T-cell (primary cell): ENCODE data around the gene COA1. TPM values are rescaled to one million over a fixed set of nuclear protein-coding genes. Genes with fewer than 3 reads are reported as not detected.
A peak's percentile ranks its signal among the peaks of the same experiment; 100 is the strongest.
"Not testable (repeated sequence)": the region's sequence is repeated elsewhere in the genome, so short reads cannot be mapped to it uniquely, and the experiment has no call there.

Experiments used
- ATAC-seq, 4 experiments: fragments of 200-7000 bp in 3 of 4; fragments of 150-1000 bp in 1 of 4; cut with Tn5 transposase; replicated peaks in 1 of 4; 1 replicate in 3 of 4; 2 replicates in 1 of 4; pipeline ENCODE4 v1.10.0; 2021; ENCODE audit warnings: moderate library complexity in 3 of 4, mild to moderate bottlenecking in 2 of 4, moderate number of reproducible peaks in 1 of 4
- CTCF ChIA-PET, 2 donors: fragments of 300-600 bp; sonication (Branson Sonifier 250); formaldehyde crosslinking; loops; one replicate each; lab custom pipeline; 2022; ENCODE audit warnings: antibody characterized with exemption in 2 of 2; lab: Charles Lee
- POLR2A ChIA-PET, 2 donors: fragments of 300-600 bp; sonication (Branson Sonifier 250); formaldehyde crosslinking; loops; one replicate each; lab custom pipeline; 2022; ENCODE audit warnings: antibody characterized with exemption in 2 of 2; lab: Charles Lee
- DNase-seq, 35 experiments: peaks; one replicate each; pipeline versions ENCODE4 v3.0.0 to v3.0.0-alpha.2; 2013 to 2023
- H3K27ac ChIP-seq: one replicate; pipeline ENCODE4 v1.5.1; 2013; ENCODE audit warnings: low read length
- H3K27me3 ChIP-seq, 2 experiments: replicated peaks in 1 of 2; 1 replicate in 1 of 2; 2 replicates in 1 of 2; pipeline versions ENCODE4 v1.6.1 to v1.7.0; 2013; ENCODE audit warnings: low read length in 1 of 2, mixed read lengths in 1 of 2; ENCODE audit not compliant: control insufficient read depth in 2 of 2, insufficient read depth in 2 of 2; ENCODE audit errors: extremely low read depth in 1 of 2
- H3K36me3 ChIP-seq, 2 donors: 1 replicate in 1 of 2; 2 replicates in 1 of 2; pipeline versions ENCODE4 v1.6.1 to v1.7.0; 2013; ENCODE audit warnings: low read length in 1 of 2; ENCODE audit not compliant: control insufficient read depth in 2 of 2, insufficient read depth in 1 of 2; ENCODE audit errors: extremely low read depth in 1 of 2
- H3K4me1 ChIP-seq, 2 experiments: 1 replicate in 1 of 2; 2 replicates in 1 of 2; pipeline versions ENCODE4 v1.6.1 to v1.7.0; 2013; ENCODE audit warnings: low read length in 2 of 2, mixed read lengths in 1 of 2; ENCODE audit not compliant: insufficient read depth in 2 of 2, control insufficient read depth in 1 of 2; ENCODE audit errors: extremely low read depth in 1 of 2
- H3K4me3 ChIP-seq, 2 donors: 1 replicate in 1 of 2; 2 replicates in 1 of 2; pipeline versions ENCODE4 v1.5.1 to v1.7.0; 2013; ENCODE audit warnings: mild to moderate bottlenecking in 2 of 2, low read length in 1 of 2, moderate library complexity in 1 of 2; ENCODE audit not compliant: control insufficient read depth in 1 of 2; ENCODE audit errors: extremely low read depth in 1 of 2
- H3K9me3 ChIP-seq: 2 replicates; pipeline ENCODE4 v1.7.0; 2013
- H3K27ac Mint-ChIP-seq, 2 donors: one replicate each; pipeline ENCODE4 v1.8.0; 2020 to 2021; ENCODE audit warnings: mild to moderate bottlenecking in 2 of 2, mixed read lengths in 2 of 2
- H3K27me3 Mint-ChIP-seq, 2 donors: one replicate each; pipeline ENCODE4 v1.8.0; 2021 to 2022; ENCODE audit warnings: mixed read lengths in 2 of 2
- H3K36me3 Mint-ChIP-seq: one replicate; pipeline ENCODE4 v1.8.0; 2021; ENCODE audit warnings: mixed read lengths
- H3K4me1 Mint-ChIP-seq, 3 donors: one replicate each; pipeline ENCODE4 v1.8.0; 2020 to 2022; ENCODE audit warnings: mixed read lengths in 3 of 3, mild to moderate bottlenecking in 1 of 3
- H3K4me3 Mint-ChIP-seq, 3 donors: one replicate each; pipeline ENCODE4 v1.8.0; 2020 to 2022; ENCODE audit warnings: mild to moderate bottlenecking in 3 of 3, mixed read lengths in 3 of 3, moderate library complexity in 3 of 3
- H3K9me3 Mint-ChIP-seq, 3 donors: one replicate each; pipeline ENCODE4 v1.8.0; 2020 to 2022; ENCODE audit warnings: mixed read lengths in 3 of 3
- WGBS: methylation state at CpG from one replicate; pipeline ENCODE4 v1.1.5; 2013; ENCODE audit warnings: missing lambda C conversion rate; ENCODE audit not compliant: insufficient coverage; 5-methylcytosine and 5-hydroxymethylcytosine counted together
- total RNA-seq, 35 experiments: library from RNA in 6 of 35; stranded (reverse) in 6 of 35; fragments of 120-200 nt in 1 of 35; gene quantifications; one replicate each; pipeline versions ENCODE4 v1.2.1 to v1.2.4 and lab custom pipeline; 2013 to 2026

Gene COA1
- total RNA-seq, 5 donors from 2014 or later (not counting 1 experiment from before 2014, with no cell fraction given) = 49.6 to 92.1 (median 67.8) TPM

- 86% methylated on average over 4 of the region's 18 CpGs for WGBS
- H3K9me3 ChIP-seq, H3K36me3 ChIP-seq, ATAC-seq, H3K4me3 ChIP-seq, H3K27me3 Mint-ChIP-seq, H3K27me3 ChIP-seq, H3K4me1 ChIP-seq, POLR2A ChIA-PET, H3K27ac ChIP-seq, H3K27ac Mint-ChIP-seq, H3K4me1 Mint-ChIP-seq, H3K9me3 Mint-ChIP-seq, DNase-seq, H3K36me3 Mint-ChIP-seq: not testable (repeated sequence)
- H3K4me3 Mint-ChIP-seq = peak overlapping the region in 1 of 3 donors; percentile 15
- CTCF ChIA-PET = interaction anchor here (0.6 to 1.6 kb wide), 3 partner anchors 34 to 152 kb away, joined by 3 to 7 read pairs (median 4); partner anchors contain the start of gene STK17A (in 1 of the 2)
These were observed 5.4 kb upstream of the COA1 start for GRCh38 chr7:43734575-43735332.

GRCh38 chr7:43731494-43731893 lies 2.2 kb upstream of the COA1 start:
- H3K27me3 Mint-ChIP-seq, H3K4me3 Mint-ChIP-seq, DNase-seq, H3K27ac Mint-ChIP-seq, ATAC-seq, H3K9me3 Mint-ChIP-seq, H3K27me3 ChIP-seq, H3K9me3 ChIP-seq, H3K36me3 Mint-ChIP-seq, H3K4me3 ChIP-seq, H3K36me3 ChIP-seq, H3K27ac ChIP-seq: not testable (repeated sequence)
- POLR2A ChIA-PET = interaction anchor here in 1 of 2 donors (2.6 kb wide), 1 partner anchor 149 kb away, joined by 21 read pairs; the partner anchor contains the start of gene STK17A
- no CpG with 5 or more reads among the region's 3 CpGs for WGBS
- H3K4me1 Mint-ChIP-seq = peaks cover 22 to 33% (median 25%) of the 10 kb centered on the region in 3 donors
- peaks cover 5 to 13% of the 10 kb centered on the region in 2 experiments for H3K4me1 ChIP-seq
- CTCF ChIA-PET = interaction anchor here in 1 of 2 donors (0.5 kb wide), 1 partner anchor 109 kb away, joined by 7 read pairs; no protein-coding TSS in a partner anchor

GRCh38 chr7:43729924-43730248 lies 563 bp upstream of the COA1 start:
- Mint-ChIP-seq H3K4me3 (peak overlapping the region; percentile 90 to 93 (median 91)), H3K4me1 (peaks cover 32 to 42% (median 32%) of the 10 kb centered on the region in 3 donors), H3K27me3 (peaks cover 0 to 2% of the 10 kb centered on the region in 2 donors), H3K9me3 (no peaks in the 10 kb centered on the region), H3K27ac (peak overlapping the region; percentile 86 to 90), H3K36me3 (no peaks in the 10 kb centered on the region)
- ChIA-PET CTCF (interaction anchor here (0.6 to 3.3 kb wide), 13 partner anchors 9 to 796 kb away, joined by 3 to 25 read pairs (median 5); partner anchors contain the start of gene STK17A (in 2 of the 2)), POLR2A (interaction anchor here (0.6 to 2.6 kb wide), 7 partner anchors 11 to 214 kb away, joined by 3 to 21 read pairs (median 3); partner anchors contain the start of gene STK17A (in 1 of the 2))
- Histone ChIP-seq H3K36me3 (no peaks in the 10 kb centered on the region), H3K27ac (peak overlapping the region; percentile 58), H3K9me3 (no peaks in the 10 kb centered on the region), H3K4me3 (peak overlapping the region; percentile 91 to 96), H3K4me1 (peaks cover 5 to 13% of the 10 kb centered on the region in 2 experiments), H3K27me3 (no peaks in the 10 kb centered on the region)
- ATAC-seq (no peak), DNase-seq (no peak)
- WGBS = no CpG with 5 or more reads among the region's 4 CpGs

- Mint-ChIP-seq H3K27me3 (no peaks in the 10 kb centered on the region), H3K27ac (no peak overlapping the region), H3K9me3 (no peaks in the 10 kb centered on the region), H3K36me3 (peaks cover 8% of the 10 kb centered on the region), H3K4me1 (peaks cover 46 to 55% (median 48%) of the 10 kb centered on the region in 3 donors), H3K4me3 (peak overlapping the region; percentile 60 to 93 (median 90))
- peaks cover 5 to 13% of the 10 kb centered on the region in 2 experiments for H3K4me1 ChIP-seq
- no peaks in the 10 kb centered on the region for H3K27me3 ChIP-seq
- H3K4me3 ChIP-seq = no peak overlapping the region
- no peaks in the 10 kb centered on the region for H3K9me3 ChIP-seq
- no peaks in the 10 kb centered on the region for H3K36me3 ChIP-seq
- no CpG with 5 or more reads among the region's 1 CpG for WGBS
- CTCF ChIA-PET = no interaction called here
- DNase-seq = no peak
- POLR2A ChIA-PET = interaction anchor here in 1 of 2 donors (0.7 kb wide), 1 partner anchor 35 kb away, joined by 3 read pairs; no protein-coding TSS in a partner anchor
- no peak for ATAC-seq
- no peak overlapping the region for H3K27ac ChIP-seq
These were observed 1.8 kb downstream of the COA1 start for GRCh38 chr7:43727494-43727893.

GRCh38 chr7:43727003-43727402 lies 2.3 kb downstream of the COA1 start:
- POLR2A ChIA-PET = interaction anchor here in 1 of 2 donors (0.7 kb wide), 1 partner anchor 35 kb away, joined by 3 read pairs; no protein-coding TSS in a partner anchor
- H3K27ac Mint-ChIP-seq = no peak overlapping the region
- WGBS = no CpG with 5 or more reads among the region's 5 CpGs

GRCh38 chr7:43726466-43726865 lies 2.9 kb downstream of the COA1 start:
- no peak overlapping the region for H3K27ac ChIP-seq
- POLR2A ChIA-PET = no interaction called here
- peaks cover 5 to 13% of the 10 kb centered on the region in 2 experiments for H3K4me1 ChIP-seq
- ATAC-seq = no peak
- H3K4me3 Mint-ChIP-seq = peak overlapping the region in 2 of 3 donors; percentile 90 to 93
- H3K36me3 ChIP-seq = no peaks in the 10 kb centered on the region
- H3K27me3 ChIP-seq = no peaks in the 10 kb centered on the region
- peaks cover 8% of the 10 kb centered on the region for H3K36me3 Mint-ChIP-seq
- no peaks in the 10 kb centered on the region for H3K9me3 ChIP-seq
- no peak overlapping the region for H3K27ac Mint-ChIP-seq
- H3K4me3 ChIP-seq = no peak overlapping the region
- H3K27me3 Mint-ChIP-seq = no peaks in the 10 kb centered on the region
- H3K9me3 Mint-ChIP-seq = no peaks in the 10 kb centered on the region
- CTCF ChIA-PET = no interaction called here
- 76% methylated on average over 3 of the region's 4 CpGs for whole genome bisulfite sequencing
- no peak for DNase-seq
- H3K4me1 Mint-ChIP-seq = peaks cover 46 to 55% (median 49%) of the 10 kb centered on the region in 3 donors

More at GRCh38 chr7:43727003-43727402, 2.3 kb downstream of the COA1 start:
- H3K4me1 Mint-ChIP-seq = peaks cover 46 to 55% (median 48%) of the 10 kb centered on the region in 3 donors
- no peak for DNase-seq
- Histone ChIP-seq H3K9me3 (no peaks in the 10 kb centered on the region), H3K27ac (no peak overlapping the region), H3K4me3 (no peak overlapping the region), H3K36me3 (no peaks in the 10 kb centered on the region), H3K27me3 (no peaks in the 10 kb centered on the region), H3K4me1 (peaks cover 5 to 13% of the 10 kb centered on the region in 2 experiments)
- H3K4me3 Mint-ChIP-seq = peak overlapping the region; percentile 60 to 93 (median 90)
- H3K9me3 Mint-ChIP-seq = no peaks in the 10 kb centered on the region
- no peak for ATAC-seq
- CTCF ChIA-PET = no interaction called here
- peaks cover 8% of the 10 kb centered on the region for H3K36me3 Mint-ChIP-seq
- no peaks in the 10 kb centered on the region for H3K27me3 Mint-ChIP-seq
